22Rv1 (cell line): ENCODE data around the gene ATL1.
"Not testable (repeated sequence)": the region's sequence is repeated elsewhere in the genome, so short reads cannot be mapped to it uniquely, and the experiment has no call there.

Source experiments
- H3K27ac ChIP-seq: fragments of 450-650 bp; 2 replicates; pipeline ENCODE4 v1.5.1; 2017
- CTCF ChIP-seq: fragments of 450-650 bp; IDR thresholded peaks from 2 replicates; pipeline ENCODE4 v1.5.1; 2017; ENCODE audit warnings: mild to moderate bottlenecking
- ZFX ChIP-seq: fragments of 450-650 bp; IDR thresholded peaks from 2 replicates; pipeline ENCODE4 v1.6.1; 2017; ENCODE audit warnings: antibody characterized with exemption, borderline replicate concordance

Gene ATL1

DNA sequence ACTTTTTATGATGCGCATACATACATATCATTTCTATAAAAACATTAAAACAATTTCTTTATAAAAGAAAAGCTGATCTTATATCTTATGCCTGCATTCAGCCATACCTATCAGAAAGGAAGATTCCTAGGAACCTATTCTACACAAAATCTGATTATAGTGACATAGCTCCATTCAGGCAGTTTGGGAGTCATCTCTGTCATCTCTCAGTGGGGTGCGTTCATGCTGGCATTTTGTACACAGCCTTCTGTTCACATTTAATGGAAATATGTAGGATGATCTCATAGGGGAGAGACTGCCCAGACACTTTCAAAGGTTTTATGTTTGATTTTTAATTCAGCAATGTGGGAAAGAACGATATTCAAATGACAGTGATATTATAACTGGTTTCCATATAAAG, 52.9 kb downstream of the ATL1 start:
- no peak overlapping the region for H3K27ac ChIP-seq
- TF ChIP-seq CTCF: no peak
- TF ChIP-seq ZFX: no peak

GRCh38 chr14:50615056-50615455, 55.1 kb downstream of the ATL1 start:
- no peak overlapping the region for H3K27ac ChIP-seq
- TF ChIP-seq ZFX: no peak
- no peak for TF ChIP-seq CTCF

DNA sequence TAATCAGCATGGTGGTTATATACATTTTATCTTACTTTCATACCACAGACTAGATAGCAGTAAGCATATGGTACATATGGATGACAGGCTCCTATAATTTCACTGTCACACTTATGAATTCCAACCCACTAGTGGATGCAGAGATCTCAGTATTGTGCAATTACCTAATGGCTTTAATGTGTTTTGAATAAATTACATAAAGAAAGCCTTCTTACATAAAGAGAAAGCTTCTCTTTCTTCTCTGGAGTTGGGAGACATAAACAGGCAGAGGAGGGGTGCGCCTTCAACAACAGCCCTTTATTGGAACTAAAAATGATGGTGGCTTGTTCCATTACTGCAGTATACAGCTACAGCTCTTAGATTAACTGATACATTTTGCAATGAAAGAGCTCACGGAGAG, 55.6 kb downstream of the ATL1 start:
- TF ChIP-seq ZFX (no peak), CTCF (no peak)
- no peak overlapping the region for H3K27ac ChIP-seq

- H3K27ac ChIP-seq: no peak overlapping the region
- no peak for TF ChIP-seq ZFX
- TF ChIP-seq CTCF: no peak
Measured at GRCh38 chr14:50616275-50616674, 56.3 kb downstream of the ATL1 start.

- H3K27ac ChIP-seq: no peak overlapping the region
- TF ChIP-seq ZFX (no peak), CTCF (peak; percentile 75)
Measured at GRCh38 chr14:50619569-50620141, 59.7 kb downstream of the ATL1 start.

GRCh38 chr14:50620341-50620740, 60.4 kb downstream of the ATL1 start:
- TF ChIP-seq ZFX: no peak
- no peak overlapping the region for H3K27ac ChIP-seq

GRCh38 chr14:50622978-50623377, 63.0 kb downstream of the ATL1 start:
- TF ChIP-seq ZFX: no peak
- TF ChIP-seq CTCF: no peak
- H3K27ac ChIP-seq: no peak overlapping the region

DNA sequence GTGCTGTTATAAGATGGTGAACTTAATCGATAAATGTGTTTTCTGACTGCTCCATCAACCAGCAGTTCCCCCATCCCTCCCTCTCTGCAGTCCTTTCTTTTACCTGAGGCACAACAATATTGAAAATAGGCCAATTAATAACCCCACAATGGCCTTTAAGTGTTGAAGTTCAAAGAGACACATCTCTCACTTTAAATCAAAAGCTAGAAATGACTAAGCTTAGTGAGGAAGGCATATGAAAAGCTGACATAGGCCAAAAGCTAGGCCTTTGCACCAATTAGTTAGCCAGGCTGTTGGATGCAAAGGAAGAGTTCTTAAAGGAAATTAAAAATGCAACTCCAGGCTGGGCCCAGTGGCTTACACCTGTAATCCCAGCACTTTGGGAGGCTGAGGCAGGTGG, 64.5 kb downstream of the ATL1 start:
- no peak for TF ChIP-seq ZFX
- TF ChIP-seq CTCF: no peak
- no peak overlapping the region for H3K27ac ChIP-seq

DNA sequence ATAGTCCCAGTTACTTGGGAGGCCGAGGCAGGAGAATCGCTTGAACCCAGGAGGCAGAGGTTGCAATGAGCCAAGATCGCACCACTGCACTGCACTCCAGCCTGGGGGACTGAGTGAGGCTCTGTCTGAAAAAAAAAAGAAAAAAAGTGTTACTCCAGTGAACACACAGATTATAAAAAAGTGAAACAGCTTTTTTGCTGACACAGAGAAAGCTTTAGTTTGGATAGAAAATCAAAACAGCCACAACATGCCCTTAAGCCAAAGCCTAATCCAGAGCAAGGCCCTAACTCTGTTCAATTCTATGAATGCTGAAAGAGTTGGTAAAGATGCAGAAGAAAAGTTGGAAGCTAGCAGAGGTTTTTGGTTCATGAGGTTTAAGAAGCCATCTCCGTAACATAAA, 65.0 kb downstream of the ATL1 start:
- H3K27ac ChIP-seq: not testable (repeated sequence)
